ENCODE results near the gene SMIM20. TPM values are rescaled to one million over a fixed set of nuclear protein-coding genes. Genes with fewer than 3 reads are reported as not detected.

Gene SMIM20
- total and polyA plus RNA-seq, 2 of the 4 experiments (the other 2 are of a cell fraction) = 13.6 to 23.1 TPM

DNA sequence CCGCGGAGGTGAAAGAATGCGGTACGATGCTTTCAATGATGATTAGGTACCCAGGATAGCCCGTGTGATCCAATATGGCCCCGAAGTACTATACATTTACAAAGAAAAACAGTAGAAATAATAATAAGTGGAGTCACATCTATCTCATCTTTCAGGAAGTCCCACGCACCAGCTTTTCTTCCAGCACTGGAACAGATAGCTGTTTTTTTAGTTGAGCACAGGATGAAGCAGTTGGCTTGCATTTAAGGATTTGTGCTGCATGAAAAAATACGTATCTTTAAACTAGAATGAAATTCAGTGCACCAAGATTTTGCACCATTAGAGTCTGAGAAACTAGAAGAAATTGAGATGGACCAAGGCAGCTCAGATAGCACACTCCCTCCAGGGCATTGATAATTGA, 44.1 kb downstream of the SMIM20 start:
- POLR2A ChIA-PET (ENCODE audit: unreplicated experiment) = no interaction called here
- no peaks in the 10 kb centered on the region for H4K20me1 ChIP-seq (ENCODE audit: insufficient read depth, low read length)
- H2BK20ac ChIP-seq (ENCODE audit: low read depth, low read length) = no peak overlapping the region
- no peak overlapping the region for H4K5ac ChIP-seq (ENCODE audit: low read depth, low read length)
- H2AK9ac ChIP-seq (replicated peaks; ENCODE audit: low read depth, low read length, poor library complexity) = no peak overlapping the region
- no peak overlapping the region for H3K56ac ChIP-seq (ENCODE audit: extremely low read depth, insufficient read depth, low read length)
- H3K23ac ChIP-seq (ENCODE audit: low read depth, low read length) = no peak overlapping the region
- H3K9me1 ChIP-seq (ENCODE audit: insufficient read depth, low read length) = no peaks in the 10 kb centered on the region
- no peak overlapping the region for H2BK15ac ChIP-seq (ENCODE audit: low read depth, low read length)
- no peak overlapping the region for H2BK120ac ChIP-seq (ENCODE audit: low read depth, low read length)
- intact Hi-C loops (cut with micrococcal nuclease) (no loop called here), in situ Hi-C loops (cut with MboI; ENCODE audit: low sequenced_read_pairs) (no loop called here), dilution Hi-C loops (cut with HindIII; ENCODE audit: low sequenced_read_pairs, unreplicated experiment) (no loop called here)
- WGBS, 2 experiments (ENCODE audit: extremely low coverage in 2 of 2, insufficient read length in 1 of 2) = no CpG with 5 or more reads among the region's 8 CpGs
- DNase-seq = no peak
- no peaks in the 10 kb centered on the region for H3K9me3 ChIP-seq (ENCODE audit: control insufficient read depth, insufficient read depth, low read length)
- H3K4me3 ChIP-seq (ENCODE audit: insufficient read depth, low read depth, low read length) = no peak overlapping the region
- H4K8ac ChIP-seq (ENCODE audit: low read depth in 2 of 2, low read length in 2 of 2) = no peak overlapping the region
- TF ChIP-seq RFX5 (IDR thresholded peaks at IDR 0.05; ENCODE audit: low read depth, low read length) = no peak
- TF ChIP-seq NFE2L2 (IDR thresholded peaks at IDR 0.05; ENCODE audit: low read depth, low read length) = no peak
- no peak for TF ChIP-seq FOS (IDR thresholded peaks at IDR 0.05; ENCODE audit: low read depth, low read length)
- no peak for TF ChIP-seq MAZ (IDR thresholded peaks at IDR 0.05; ENCODE audit: borderline replicate concordance, low read depth, low read length)
- TF ChIP-seq CEBPB (IDR thresholded peaks at IDR 0.05; ENCODE audit: low read depth, low read length) = no peak
- TF ChIP-seq MAFK (IDR thresholded peaks at IDR 0.05; ENCODE audit: low read depth, low read length) = no peak
- TF ChIP-seq, protein P1, sequence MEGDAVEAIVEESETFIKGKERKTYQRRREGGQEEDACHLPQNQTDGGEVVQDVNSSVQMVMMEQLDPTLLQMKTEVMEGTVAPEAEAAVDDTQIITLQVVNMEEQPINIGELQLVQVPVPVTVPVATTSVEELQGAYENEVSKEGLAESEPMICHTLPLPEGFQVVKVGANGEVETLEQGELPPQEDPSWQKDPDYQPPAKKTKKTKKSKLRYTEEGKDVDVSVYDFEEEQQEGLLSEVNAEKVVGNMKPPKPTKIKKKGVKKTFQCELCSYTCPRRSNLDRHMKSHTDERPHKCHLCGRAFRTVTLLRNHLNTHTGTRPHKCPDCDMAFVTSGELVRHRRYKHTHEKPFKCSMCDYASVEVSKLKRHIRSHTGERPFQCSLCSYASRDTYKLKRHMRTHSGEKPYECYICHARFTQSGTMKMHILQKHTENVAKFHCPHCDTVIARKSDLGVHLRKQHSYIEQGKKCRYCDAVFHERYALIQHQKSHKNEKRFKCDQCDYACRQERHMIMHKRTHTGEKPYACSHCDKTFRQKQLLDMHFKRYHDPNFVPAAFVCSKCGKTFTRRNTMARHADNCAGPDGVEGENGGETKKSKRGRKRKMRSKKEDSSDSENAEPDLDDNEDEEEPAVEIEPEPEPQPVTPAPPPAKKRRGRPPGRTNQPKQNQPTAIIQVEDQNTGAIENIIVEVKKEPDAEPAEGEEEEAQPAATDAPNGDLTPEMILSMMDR (conservative IDR thresholded peaks at IDR 0.05; ENCODE audit: low read depth, low read length) = no peak
- no peak for TF ChIP-seq BHLHE40 (IDR thresholded peaks at IDR 0.05; ENCODE audit: low read depth, low read length)
- no peak for TF ChIP-seq RAD21 (IDR thresholded peaks at IDR 0.05; ENCODE audit: low read length)
- no peak for TF ChIP-seq MXI1 (IDR thresholded peaks at IDR 0.05; ENCODE audit: borderline replicate concordance, low read depth, low read length)
- TF ChIP-seq, protein P2, sequence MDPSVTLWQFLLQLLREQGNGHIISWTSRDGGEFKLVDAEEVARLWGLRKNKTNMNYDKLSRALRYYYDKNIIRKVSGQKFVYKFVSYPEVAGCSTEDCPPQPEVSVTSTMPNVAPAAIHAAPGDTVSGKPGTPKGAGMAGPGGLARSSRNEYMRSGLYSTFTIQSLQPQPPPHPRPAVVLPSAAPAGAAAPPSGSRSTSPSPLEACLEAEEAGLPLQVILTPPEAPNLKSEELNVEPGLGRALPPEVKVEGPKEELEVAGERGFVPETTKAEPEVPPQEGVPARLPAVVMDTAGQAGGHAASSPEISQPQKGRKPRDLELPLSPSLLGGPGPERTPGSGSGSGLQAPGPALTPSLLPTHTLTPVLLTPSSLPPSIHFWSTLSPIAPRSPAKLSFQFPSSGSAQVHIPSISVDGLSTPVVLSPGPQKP (IDR thresholded peaks at IDR 0.05; ENCODE audit: borderline replicate concordance, low read depth, low read length) = no peak
- no peak for TF ChIP-seq POLR2A (IDR thresholded peaks at IDR 0.05; ENCODE audit: low read depth, low read length)
- no peaks in the 10 kb centered on the region for H3K79me1 ChIP-seq (ENCODE audit: low read depth in 1 of 2, low read length in 2 of 2)
- H4K91ac ChIP-seq (ENCODE audit: insufficient read depth, low read depth, low read length) = no peak overlapping the region
- H3K14ac ChIP-seq (replicated peaks; ENCODE audit: low read depth, low read length) = no peak overlapping the region
- no peak overlapping the region for H3K4me2 ChIP-seq (ENCODE audit: low read depth, low read length)
- no peak overlapping the region for H3K18ac ChIP-seq (ENCODE audit: low read depth, low read length)
- peaks cover 27% of the 10 kb centered on the region for H3K27me3 ChIP-seq (ENCODE audit: control insufficient read depth, insufficient read depth, low read length)
- H3K4ac ChIP-seq (ENCODE audit: low read depth, low read length) = no peak overlapping the region
- ATAC-seq (ENCODE audit: low read depth) = no peak
- CTCF ChIA-PET = no interaction called here
- H2BK5ac ChIP-seq (ENCODE audit: low read depth, low read length, poor library complexity, severe bottlenecking) = no peak overlapping the region
- H3K9ac ChIP-seq (ENCODE audit: low read depth, low read length) = no peak overlapping the region
- no peaks in the 10 kb centered on the region for H3K36me3 ChIP-seq (ENCODE audit: control insufficient read depth, insufficient read depth, low read length)
- H3K4me1 ChIP-seq (ENCODE audit: control insufficient read depth, insufficient read depth, low read length) = peaks cover 1% of the 10 kb centered on the region; the same call in 1 of the 2 replicates
- no peak overlapping the region for H2AFZ ChIP-seq (replicated peaks; ENCODE audit: low read length, poor library complexity)
- BruUV-seq (replicated peaks) = no TSS peak
- H3K27ac ChIP-seq (ENCODE audit: insufficient read depth, low read length) = no peak overlapping the region
- no peak overlapping the region for H2AK5ac ChIP-seq (ENCODE audit: low read depth, low read length)

All from IMR-90 (cell line).